ENCODE data around the gene PROS1. TPM values are rescaled to one million over a fixed set of nuclear protein-coding genes. Genes with fewer than 3 reads are reported as not detected.
A peak's percentile ranks its signal among the peaks of the same experiment; 100 is the strongest.

PROS1 gene
- total and polyA plus RNA-seq, 9 of the 15 experiments (the other 6 are each of a cell fraction or from before 2014, with no cell fraction given): 5.5 to 50.5 (median 22.7) TPM

DNA sequence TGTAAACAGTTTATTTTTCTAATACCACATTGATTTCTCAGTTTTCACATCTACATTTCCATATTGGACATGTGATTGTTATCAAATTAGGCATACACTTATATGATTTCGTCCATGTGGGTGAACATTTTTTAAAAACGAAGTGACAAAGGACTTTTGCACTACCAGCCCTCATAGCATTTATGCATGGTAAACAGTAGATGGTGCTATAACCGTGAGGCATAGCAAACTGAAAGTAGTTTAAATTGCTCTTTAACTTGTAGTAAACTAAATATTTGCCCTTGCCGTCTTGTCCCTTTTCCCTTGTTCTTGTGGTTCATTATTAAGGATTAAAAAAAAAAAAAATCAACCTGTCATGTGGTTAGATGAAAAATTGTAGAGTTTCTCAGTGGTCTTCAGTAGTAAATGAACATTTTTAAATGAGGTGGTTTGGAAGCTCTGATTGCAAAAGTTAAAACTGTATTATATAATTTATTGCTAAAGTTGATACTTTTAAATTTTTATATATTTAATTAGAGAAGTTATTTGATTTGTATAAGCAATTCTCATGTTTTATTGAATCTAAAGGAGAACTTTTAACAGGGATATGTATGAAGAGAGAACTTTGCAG lies 30.7 kb upstream of the PROS1 start:
- no peaks in the 10 kb centered on the region for H3K9me3 ChIP-seq (replicated peaks; ENCODE audit: control insufficient read depth, insufficient read depth, low read depth, low read length)
- no peak overlapping the region for H3K4me3 ChIP-seq
- H3K9ac ChIP-seq (ENCODE audit: insufficient read depth in 1 of 2, low read depth in 2 of 2, low read length in 2 of 2): no peak overlapping the region
- ChIA-PET CTCF (ENCODE audit: low intra/inter-chr PET ratio) (interaction anchor here (1.4 kb wide), 1 partner anchor 65 kb away, joined by 7 read pairs; no protein-coding TSS in a partner anchor), POLR2A (interaction anchor here (0.7 kb wide), 1 partner anchor 255 kb away, joined by 7 read pairs; no protein-coding TSS in a partner anchor)
- BruUV-seq (replicated peaks): no TSS peak
- H3K27me3 ChIP-seq (ENCODE audit: control insufficient read depth in 2 of 2, insufficient read depth in 2 of 2, low read length in 2 of 2): no peaks in the 10 kb centered on the region
- no peak overlapping the region; the same call in 1 of the 2 replicates for H3K4me2 ChIP-seq (ENCODE audit: insufficient read depth, low read length)
- 0 out of 3 replicates have a peak, but pooled peaks cover 3% of the 10 kb centered on the region for H3K79me2 ChIP-seq (ENCODE audit: control insufficient read depth, insufficient read depth, low read length)
- peak; percentile 27 to 49 (median 28) for DNase-seq (ENCODE audit: extremely low read depth in 1 of 4, low spot score in 3 of 4)
- H3K9me1 ChIP-seq (ENCODE audit: control insufficient read depth, insufficient read depth, low read length): no peaks in the 10 kb centered on the region
- H3K36me3 ChIP-seq (ENCODE audit: control insufficient read depth, insufficient read depth, low read length): peaks cover 9% of the 10 kb centered on the region; the same call in 1 of the 3 replicates
- no peak overlapping the region for H2AFZ ChIP-seq (ENCODE audit: low read depth, low read length)
- in situ Hi-C loops (cut with MboI) (no loop called here), intact Hi-C loops (cut with micrococcal nuclease) (loop anchor here (1.0 kb wide), 1 partner anchor 65 kb away; no protein-coding TSS in a partner anchor)
- ATAC-seq: peak; percentile 76
- H3K27ac ChIP-seq (ENCODE audit: extremely low read depth, low read depth, low read length): peak overlapping the region; percentile 53; the same call in 2 of the 3 replicates
- H3K4me1 ChIP-seq (replicated peaks in 1 of 2; ENCODE audit: control insufficient read depth in 2 of 2, insufficient read depth in 2 of 2, low read length in 2 of 2): no peaks in the 10 kb centered on the region
- 0% methylated on average over 4 of the region's 4 CpGs for WGBS (ENCODE audit: insufficient coverage, low coverage, missing lambda C conversion rate)
- peak; percentile 73 for FAIRE-seq
- H4K20me1 ChIP-seq (replicated peaks; ENCODE audit: control insufficient read depth, insufficient read depth, low read length): no peaks in the 10 kb centered on the region
- TF ChIP-seq ZBTB1 (CRISPR knock-in tag; IDR thresholded peaks at IDR 0.05; ENCODE audit: borderline replicate concordance, low read depth): no peak
- TF ChIP-seq JUNB (CRISPR knock-in tag; conservative IDR thresholded peaks at IDR 0.05): no peak
- no peak for TF ChIP-seq EHMT2 (IDR thresholded peaks at IDR 0.05)
- TF ChIP-seq, protein P1, sequence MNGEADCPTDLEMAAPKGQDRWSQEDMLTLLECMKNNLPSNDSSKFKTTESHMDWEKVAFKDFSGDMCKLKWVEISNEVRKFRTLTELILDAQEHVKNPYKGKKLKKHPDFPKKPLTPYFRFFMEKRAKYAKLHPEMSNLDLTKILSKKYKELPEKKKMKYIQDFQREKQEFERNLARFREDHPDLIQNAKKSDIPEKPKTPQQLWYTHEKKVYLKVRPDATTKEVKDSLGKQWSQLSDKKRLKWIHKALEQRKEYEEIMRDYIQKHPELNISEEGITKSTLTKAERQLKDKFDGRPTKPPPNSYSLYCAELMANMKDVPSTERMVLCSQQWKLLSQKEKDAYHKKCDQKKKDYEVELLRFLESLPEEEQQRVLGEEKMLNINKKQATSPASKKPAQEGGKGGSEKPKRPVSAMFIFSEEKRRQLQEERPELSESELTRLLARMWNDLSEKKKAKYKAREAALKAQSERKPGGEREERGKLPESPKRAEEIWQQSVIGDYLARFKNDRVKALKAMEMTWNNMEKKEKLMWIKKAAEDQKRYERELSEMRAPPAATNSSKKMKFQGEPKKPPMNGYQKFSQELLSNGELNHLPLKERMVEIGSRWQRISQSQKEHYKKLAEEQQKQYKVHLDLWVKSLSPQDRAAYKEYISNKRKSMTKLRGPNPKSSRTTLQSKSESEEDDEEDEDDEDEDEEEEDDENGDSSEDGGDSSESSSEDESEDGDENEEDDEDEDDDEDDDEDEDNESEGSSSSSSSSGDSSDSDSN (IDR thresholded peaks at IDR 0.05; ENCODE audit: borderline replicate concordance in 1 of 2, low read depth in 2 of 2, low read length in 2 of 2): no peak
- no peak for TF ChIP-seq NR4A1 (CRISPR knock-in tag; IDR thresholded peaks at IDR 0.05)
- TF ChIP-seq NR4A1 (tag; IDR thresholded peaks at IDR 0.05): no peak
- TF ChIP-seq, protein P2, sequence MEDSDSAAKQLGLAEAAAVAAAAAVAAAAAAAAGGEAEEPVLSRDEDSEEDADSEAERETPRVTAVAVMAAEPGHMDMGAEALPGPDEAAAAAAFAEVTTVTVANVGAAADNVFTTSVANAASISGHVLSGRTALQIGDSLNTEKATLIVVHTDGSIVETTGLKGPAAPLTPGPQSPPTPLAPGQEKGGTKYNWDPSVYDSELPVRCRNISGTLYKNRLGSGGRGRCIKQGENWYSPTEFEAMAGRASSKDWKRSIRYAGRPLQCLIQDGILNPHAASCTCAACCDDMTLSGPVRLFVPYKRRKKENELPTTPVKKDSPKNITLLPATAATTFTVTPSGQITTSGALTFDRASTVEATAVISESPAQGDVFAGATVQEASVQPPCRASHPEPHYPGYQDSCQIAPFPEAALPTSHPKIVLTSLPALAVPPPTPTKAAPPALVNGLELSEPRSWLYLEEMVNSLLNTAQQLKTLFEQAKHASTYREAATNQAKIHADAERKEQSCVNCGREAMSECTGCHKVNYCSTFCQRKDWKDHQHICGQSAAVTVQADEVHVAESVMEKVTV (CRISPR knock-in tag; IDR thresholded peaks at IDR 0.05): peak; percentile 44; the same call in 1 of the 2 replicates
- TF ChIP-seq, protein P3, sequence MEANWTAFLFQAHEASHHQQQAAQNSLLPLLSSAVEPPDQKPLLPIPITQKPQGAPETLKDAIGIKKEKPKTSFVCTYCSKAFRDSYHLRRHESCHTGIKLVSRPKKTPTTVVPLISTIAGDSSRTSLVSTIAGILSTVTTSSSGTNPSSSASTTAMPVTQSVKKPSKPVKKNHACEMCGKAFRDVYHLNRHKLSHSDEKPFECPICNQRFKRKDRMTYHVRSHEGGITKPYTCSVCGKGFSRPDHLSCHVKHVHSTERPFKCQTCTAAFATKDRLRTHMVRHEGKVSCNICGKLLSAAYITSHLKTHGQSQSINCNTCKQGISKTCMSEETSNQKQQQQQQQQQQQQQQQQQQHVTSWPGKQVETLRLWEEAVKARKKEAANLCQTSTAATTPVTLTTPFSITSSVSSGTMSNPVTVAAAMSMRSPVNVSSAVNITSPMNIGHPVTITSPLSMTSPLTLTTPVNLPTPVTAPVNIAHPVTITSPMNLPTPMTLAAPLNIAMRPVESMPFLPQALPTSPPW (CRISPR knock-in tag; IDR thresholded peaks at IDR 0.05): no peak
- TF ChIP-seq, protein P4, sequence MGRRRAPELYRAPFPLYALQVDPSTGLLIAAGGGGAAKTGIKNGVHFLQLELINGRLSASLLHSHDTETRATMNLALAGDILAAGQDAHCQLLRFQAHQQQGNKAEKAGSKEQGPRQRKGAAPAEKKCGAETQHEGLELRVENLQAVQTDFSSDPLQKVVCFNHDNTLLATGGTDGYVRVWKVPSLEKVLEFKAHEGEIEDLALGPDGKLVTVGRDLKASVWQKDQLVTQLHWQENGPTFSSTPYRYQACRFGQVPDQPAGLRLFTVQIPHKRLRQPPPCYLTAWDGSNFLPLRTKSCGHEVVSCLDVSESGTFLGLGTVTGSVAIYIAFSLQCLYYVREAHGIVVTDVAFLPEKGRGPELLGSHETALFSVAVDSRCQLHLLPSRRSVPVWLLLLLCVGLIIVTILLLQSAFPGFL (CRISPR knock-in tag; IDR thresholded peaks at IDR 0.05): no peak
- TF ChIP-seq, protein P5, sequence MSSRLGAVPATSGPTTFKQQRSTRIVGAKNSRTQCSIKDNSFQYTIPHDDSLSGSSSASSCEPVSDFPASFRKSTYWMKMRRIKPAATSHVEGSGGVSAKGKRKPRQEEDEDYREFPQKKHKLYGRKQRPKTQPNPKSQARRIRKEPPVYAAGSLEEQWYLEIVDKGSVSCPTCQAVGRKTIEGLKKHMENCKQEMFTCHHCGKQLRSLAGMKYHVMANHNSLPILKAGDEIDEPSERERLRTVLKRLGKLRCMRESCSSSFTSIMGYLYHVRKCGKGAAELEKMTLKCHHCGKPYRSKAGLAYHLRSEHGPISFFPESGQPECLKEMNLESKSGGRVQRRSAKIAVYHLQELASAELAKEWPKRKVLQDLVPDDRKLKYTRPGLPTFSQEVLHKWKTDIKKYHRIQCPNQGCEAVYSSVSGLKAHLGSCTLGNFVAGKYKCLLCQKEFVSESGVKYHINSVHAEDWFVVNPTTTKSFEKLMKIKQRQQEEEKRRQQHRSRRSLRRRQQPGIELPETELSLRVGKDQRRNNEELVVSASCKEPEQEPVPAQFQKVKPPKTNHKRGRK (tag; IDR thresholded peaks at IDR 0.05): no peak
- TF ChIP-seq, protein P6, sequence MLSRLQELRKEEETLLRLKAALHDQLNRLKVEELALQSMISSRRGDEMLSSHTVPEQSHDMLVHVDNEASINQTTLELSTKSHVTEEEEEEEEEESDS (CRISPR knock-in tag; IDR thresholded peaks at IDR 0.05): no peak
- TF ChIP-seq TEAD2 (tag; IDR thresholded peaks at IDR 0.05): no peak

Data from K562 (cell line).